ENCODE results near the gene SYNGAP1.

SYNGAP1 gene

DNA sequence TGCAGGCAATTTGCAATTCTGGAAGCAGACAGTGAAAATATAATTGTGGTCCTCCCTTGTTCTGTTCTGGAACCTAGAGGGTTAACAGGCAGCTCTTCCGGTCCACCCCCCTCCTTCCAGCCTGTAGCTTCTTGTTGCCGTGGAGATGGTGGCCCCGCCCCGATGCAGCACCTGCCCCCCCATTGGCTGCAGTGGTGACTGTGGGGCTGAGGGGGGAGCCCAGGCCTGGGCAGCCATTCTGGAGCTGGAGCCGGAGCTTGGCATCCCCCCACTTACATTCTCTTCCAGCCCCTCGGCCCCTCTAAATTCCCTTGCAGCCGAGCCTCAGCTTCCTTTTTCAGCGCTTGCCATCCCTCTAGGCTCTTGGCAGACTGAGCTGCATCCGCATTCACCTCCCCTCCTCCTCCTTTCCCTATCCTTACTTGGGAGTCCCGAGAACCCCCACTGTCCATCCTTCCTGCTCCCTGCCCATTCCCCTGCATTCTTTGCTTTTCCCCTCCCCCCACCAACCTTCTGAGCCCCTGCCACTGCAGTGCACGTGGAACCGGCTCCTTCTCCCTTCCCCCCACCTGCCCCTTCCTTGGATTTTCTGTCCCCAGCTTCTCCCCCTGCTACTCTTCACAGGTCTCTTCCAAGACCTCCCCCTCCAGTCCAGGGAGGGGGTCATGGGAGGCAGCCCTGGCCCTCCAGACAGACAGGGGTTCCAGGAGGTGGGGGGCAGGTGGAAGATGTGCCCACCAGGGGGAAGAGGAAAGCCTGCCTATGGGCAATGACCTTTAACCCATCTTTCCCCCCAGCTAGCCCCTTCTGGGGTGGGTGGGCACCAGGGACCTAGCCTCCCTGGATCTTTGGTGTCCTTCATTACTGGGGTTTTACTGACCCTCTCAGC, 11.4 kb downstream of the SYNGAP1 start:
- no peak overlapping the region for H3K27ac ChIP-seq
- TF ChIP-seq CTCF (IDR thresholded peaks at IDR 0.05) (no peak), ZFX (IDR thresholded peaks at IDR 0.05; ENCODE audit: borderline replicate concordance) (no peak)

DNA sequence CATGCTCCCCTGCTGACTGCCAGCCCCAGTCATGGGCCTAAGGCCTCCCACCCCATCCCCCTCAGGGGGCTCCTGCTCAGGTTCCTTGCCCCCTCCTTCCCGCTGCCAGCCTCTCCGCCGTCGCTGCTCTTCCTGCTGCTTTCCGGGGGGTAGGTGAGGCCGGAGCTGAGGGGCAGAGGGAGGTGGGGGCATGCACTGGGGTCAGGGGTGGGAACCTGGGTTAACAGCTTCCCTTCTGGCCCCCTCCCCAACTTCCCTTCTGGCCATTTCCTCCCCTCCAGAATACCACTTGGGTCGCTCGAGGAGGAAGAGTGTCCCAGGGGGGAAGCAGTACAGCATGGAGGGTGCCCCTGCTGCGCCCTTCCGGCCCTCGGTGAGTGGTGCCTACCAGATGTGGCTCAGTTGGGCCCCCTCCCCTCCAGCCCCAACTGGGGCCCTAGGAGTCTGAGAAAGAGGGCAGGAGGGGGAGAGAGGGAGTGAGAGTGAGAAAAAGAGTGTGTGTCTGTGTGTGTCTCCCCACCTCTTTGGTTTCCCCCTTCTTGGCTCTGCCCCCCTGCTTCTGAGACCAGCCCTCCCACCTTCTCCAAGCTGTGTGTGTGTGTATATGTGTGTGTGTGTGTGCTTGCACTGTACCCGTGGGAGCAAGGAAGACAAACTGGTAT, 12.1 kb downstream of the SYNGAP1 start:
- H3K27ac ChIP-seq, result no peak overlapping the region
- TF ChIP-seq ZFX (IDR thresholded peaks at IDR 0.05; ENCODE audit: borderline replicate concordance), result no peak

- no peak overlapping the region for H3K27ac ChIP-seq
- no peak for TF ChIP-seq CTCF (IDR thresholded peaks at IDR 0.05)
- no peak for TF ChIP-seq ZFX (IDR thresholded peaks at IDR 0.05; ENCODE audit: borderline replicate concordance)
These were observed 12.7 kb downstream of the SYNGAP1 start for GRCh38 chr6:33432546-33432945.

- TF ChIP-seq ZFX (IDR thresholded peaks at IDR 0.05; ENCODE audit: borderline replicate concordance), result no peak
- no peak for TF ChIP-seq CTCF (IDR thresholded peaks at IDR 0.05)
- H3K27ac ChIP-seq, result no peak overlapping the region
These were observed 13.2 kb downstream of the SYNGAP1 start for GRCh38 chr6:33433001-33433543.

GRCh38 chr6:33433544-33434191, 13.8 kb downstream of the SYNGAP1 start:
- no peak overlapping the region for H3K27ac ChIP-seq

GRCh38 chr6:33434961-33435360, 15.1 kb downstream of the SYNGAP1 start:
- H3K27ac ChIP-seq, result no peak overlapping the region
- no peak for TF ChIP-seq CTCF (IDR thresholded peaks at IDR 0.05)
- TF ChIP-seq ZFX (IDR thresholded peaks at IDR 0.05; ENCODE audit: borderline replicate concordance), result no peak

More at GRCh38 chr6:33433544-33434191, 13.8 kb downstream of the SYNGAP1 start:
- TF ChIP-seq CTCF (IDR thresholded peaks at IDR 0.05) (no peak), ZFX (IDR thresholded peaks at IDR 0.05; ENCODE audit: borderline replicate concordance) (no peak)

DNA sequence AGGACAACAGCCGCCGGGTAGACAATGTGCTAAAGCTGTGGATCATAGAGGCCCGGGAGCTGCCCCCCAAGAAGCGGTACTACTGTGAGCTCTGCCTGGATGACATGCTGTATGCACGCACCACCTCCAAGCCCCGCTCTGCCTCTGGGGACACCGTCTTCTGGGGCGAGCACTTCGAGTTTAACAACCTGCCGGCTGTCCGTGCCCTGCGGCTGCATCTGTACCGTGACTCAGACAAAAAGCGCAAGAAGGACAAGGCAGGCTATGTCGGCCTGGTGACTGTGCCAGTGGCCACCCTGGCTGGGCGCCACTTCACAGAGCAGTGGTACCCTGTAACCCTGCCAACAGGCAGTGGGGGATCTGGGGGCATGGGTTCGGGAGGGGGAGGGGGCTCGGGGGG, 17.8 kb downstream of the SYNGAP1 start:
- no peak for TF ChIP-seq CTCF (IDR thresholded peaks at IDR 0.05)
- H3K27ac ChIP-seq, result no peak overlapping the region

Data from 22Rv1 (cell line).